NOMO-1 (cell line): ENCODE measurements around the gene TGFBI.

Experiments used
- DNase-seq, 2 experiments: peaks; one replicate each; lab custom pipeline; 2025; ENCODE audit not compliant: unreplicated experiment in 2 of 2; lab: John Stamatoyannopoulos, UW

The TGFBI gene

DNA sequence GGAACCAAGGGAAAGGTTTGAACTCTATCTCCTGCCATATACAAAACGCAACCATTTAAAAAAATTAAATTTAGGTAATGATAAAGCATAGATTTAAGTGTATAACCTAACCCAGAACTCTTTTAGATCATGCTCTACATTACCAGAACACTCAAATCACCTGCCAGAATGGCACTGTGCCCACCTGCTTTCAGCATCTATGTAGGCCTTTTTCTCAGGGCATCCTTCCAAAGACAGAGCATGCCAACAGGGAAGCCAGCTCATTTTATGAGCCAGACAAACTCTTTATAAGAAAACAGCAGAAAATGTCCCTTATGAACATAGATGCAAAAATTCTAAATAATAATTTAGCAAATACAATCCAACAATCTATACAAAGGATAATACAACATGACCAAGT lies 55.9 kb downstream of the TGFBI start:
- no peak for DNase-seq

DNA sequence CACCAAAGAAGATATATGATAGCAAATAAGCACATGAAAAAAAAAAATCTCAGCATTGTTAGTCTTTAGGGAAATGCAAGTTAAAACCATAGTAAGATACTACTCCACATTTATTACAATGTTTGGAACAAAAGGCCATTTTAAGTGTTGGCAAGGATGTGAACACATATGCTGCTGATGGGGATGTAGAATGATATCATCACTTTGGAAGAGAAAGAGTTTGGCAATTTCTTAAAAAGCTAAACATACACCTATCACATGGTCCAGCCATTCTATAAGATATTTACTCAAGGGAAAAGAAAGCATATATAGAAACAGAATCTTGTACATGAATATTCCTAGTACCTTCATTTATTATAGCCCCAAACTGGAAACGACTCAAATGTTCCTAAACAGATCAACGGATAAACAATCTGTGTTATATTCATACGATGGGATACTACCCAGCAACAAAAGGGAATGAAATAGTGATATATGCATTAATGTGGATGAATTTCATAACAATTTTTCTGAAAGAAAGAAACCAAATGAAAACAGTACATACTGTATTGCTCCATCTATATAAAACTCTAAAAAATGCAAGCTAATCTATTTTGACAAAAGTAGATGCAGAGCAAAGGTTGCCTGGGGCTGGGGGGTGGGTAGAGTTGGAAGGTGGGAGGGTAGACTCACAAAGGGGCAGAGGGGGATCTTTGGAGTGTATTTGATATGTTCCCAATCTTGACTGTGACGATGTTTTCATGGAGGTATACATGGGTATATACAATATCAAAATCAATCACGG lies 58.2 kb downstream of the TGFBI start:
- DNase-seq, result no peak

- no peak for DNase-seq
These were observed 59.4 kb downstream of the TGFBI start for GRCh38 chr5:136087961-136088871.

DNA sequence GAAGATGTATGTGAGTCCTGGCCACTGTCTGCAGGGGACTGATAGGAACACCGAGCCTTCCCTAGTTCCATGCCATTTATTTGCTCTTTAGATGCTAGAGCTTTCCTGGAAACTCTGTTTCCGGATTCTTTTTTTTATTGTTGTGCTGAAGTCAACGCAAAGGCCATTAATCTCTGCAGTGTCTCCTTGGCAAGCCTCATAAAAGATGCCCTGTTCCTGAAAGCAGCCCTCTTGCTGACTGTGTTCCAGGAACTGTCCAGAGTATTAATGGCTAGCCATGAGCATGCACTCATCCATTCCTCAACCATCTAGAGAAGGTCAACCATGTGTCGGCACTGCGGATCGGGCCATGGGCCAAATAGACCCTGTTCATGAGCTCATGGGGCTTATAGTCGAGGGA lies 61.0 kb downstream of the TGFBI start:
- no peak for DNase-seq

DNA sequence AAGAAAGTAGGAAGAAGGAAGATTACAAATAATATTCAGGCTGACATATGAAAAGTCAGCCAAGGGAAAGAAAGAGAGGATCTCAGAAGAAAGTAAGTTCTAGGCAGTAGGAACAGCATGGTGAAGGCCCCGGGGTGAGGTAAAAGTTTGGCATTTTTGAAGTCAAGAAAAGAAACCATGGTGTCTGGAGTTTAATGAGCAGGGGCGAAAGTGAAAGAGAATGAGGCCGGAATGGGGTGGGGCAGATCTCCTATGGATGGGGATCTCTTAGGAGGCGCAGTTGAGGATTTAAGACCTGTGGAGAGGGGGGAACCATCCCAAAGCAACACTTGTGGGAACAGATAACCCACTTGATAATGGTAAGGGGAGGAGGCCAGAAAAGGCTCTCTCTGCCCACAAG lies 61.5 kb downstream of the TGFBI start:
- DNase-seq, result no peak

DNA sequence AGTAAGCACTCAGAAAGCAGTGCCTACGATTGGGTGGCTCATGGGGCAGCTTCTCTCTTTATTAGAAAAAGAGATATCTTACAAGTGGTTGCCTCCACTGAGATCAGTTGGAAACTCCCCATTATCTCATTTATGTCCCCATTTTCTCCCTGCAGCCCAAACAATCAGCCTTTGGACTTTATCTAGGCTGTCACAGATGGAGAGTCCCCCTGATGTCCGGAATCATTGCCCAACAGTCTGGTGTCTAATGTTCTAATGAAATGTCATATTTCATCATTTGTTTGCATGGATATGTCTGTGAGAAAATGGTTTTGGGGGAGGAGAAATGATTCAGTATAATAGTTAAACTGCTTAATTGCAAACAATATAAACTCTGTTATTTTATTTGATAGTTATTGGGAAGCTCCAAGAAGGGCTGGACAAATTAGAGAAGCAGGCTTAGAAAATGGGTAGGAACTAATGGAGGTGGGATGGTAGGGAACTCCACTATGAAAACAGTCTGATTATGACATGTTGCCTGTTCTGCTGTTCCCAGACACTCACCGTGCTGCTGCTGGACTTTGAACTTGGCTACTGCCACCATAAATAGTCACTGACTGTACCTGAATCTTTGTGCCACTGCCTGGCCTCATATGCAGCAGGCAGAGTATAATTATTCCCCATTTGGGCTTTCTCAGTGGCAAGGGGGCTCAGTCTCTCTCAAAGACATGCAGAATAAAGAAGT lies 65.6 kb downstream of the TGFBI start:
- DNase-seq, result no peak

DNA sequence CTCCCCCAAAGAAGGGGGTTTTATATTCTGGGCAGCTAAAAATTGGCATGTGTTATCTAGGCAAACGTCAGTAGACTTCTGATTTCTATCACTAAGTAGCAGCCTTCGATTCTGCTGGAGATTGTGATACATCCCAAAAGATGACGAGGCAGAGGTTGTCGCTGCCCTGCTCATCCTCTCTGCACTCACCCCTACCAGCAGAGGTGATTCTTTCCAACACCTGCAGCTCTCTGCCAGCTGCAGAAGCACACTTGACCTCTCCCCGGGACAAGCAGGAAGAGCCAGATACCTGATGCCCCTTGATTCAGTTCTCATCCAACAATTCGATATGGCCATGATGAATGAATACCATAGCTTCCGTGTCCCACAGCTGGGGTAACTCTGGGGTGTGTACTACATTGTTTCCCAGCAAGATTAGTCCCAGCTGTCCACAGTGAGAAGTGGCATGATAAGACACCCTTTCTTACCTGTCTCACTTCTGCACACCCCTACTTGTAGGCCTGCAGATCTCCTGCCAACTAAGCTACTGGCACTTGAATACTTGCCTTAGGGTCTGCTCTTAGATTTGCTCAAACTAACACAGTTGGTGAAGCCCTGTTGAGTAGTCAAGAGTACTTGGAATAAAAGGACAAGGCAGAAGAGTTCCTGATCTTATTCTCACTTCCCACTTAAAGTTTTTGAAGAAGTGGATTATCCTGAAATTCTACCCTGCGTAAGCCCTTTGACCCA lies 66.3 kb downstream of the TGFBI start:
- no peak for DNase-seq

DNA sequence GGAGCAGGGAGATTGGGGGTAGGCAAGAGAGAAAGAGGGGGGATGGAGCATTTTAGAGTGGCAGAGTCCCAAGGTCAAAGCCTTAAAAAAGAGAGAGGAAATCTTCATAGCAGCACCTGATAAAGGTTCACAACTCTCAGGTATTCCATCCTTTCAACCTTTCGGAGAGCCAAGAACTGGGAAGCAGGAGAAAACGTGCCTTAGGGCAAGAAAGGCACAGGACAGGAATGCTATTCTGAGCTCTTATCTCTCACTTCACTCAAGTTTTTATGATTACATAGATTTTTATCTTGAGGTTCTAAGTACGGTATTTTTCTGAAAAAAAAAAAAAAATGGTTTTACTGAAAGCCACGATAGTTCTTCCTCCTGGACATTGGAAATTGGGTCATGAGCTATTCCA lies 69.4 kb downstream of the TGFBI start:
- DNase-seq, result no peak

DNA sequence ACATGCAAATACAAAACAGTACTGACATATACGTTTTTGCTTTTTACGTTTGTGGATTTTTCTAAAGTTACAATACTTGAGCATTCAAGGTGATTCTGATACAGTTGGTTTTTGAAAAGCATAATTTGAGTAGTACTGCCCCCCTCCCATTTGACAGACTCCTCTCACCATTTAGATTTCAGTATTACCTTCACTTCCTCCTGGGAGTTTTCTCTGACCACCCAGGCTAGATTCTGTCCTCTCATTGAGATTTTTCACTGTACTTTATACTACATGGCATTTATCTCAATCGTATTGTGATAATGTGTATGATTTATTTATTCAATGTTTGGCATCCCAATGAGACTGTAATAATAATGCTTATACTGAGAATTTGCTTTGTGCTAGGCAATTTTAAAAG lies 71.1 kb downstream of the TGFBI start:
- DNase-seq, result no peak

- DNase-seq, result no peak
These were observed 73.1 kb downstream of the TGFBI start for GRCh38 chr5:136101884-136102283.

- no peak for DNase-seq
These were observed 74.3 kb downstream of the TGFBI start for GRCh38 chr5:136103118-136103517.

DNA sequence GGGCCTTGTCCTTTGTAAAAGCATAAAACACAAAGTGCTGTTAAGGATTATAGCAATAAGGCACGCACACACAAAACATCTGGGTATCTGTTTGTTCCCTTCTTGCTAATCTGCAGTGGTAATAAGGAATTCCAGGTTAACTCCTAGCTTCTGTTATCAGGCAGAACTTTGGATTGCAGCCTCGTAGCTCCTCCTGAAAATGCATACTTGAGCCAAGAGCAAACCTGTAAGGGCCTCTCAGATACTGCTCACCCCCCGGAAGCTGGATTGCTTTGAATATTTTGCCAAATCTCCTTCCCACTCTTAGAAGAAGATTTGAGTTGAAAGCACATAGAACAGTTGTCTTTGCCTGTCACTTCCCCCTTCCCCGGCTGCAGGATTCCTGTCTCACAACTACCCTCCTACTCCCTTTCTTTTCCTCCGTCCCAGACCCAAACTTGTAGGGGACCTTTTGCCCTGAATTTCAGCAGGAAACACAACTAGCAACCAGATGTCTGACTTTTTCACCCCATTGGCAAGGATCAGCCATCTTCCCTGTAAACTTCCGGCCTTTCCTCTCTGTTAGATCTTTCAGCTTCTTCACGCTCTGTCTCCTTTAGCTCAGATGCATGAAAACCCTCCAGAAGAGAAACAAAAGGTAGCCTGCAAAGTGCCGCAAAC lies 75.6 kb downstream of the TGFBI start:
- DNase-seq, result no peak

- no peak for DNase-seq
These were observed 77.7 kb downstream of the TGFBI start for GRCh38 chr5:136106351-136107031.

DNA sequence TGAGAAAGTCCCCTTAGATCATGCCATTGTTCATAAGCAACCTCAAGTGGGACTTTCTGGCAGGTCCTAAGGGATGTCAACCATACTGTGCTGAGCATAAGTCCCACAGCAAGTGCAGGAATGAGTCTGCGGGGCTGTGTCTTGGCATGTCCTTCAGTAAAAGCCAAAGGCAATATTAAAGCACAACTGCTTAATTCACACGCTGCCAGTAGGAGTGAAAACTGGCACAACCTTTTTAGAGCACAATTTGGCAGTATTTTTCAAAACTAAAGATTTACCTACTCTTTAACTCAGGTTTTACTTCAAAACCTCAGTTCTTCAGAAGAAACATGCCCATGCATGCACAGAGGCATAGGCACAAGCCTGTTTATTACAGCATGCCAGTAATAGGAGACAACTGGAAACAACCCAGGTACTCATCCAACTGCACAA lies 79.4 kb downstream of the TGFBI start:
- no peak for DNase-seq

DNA sequence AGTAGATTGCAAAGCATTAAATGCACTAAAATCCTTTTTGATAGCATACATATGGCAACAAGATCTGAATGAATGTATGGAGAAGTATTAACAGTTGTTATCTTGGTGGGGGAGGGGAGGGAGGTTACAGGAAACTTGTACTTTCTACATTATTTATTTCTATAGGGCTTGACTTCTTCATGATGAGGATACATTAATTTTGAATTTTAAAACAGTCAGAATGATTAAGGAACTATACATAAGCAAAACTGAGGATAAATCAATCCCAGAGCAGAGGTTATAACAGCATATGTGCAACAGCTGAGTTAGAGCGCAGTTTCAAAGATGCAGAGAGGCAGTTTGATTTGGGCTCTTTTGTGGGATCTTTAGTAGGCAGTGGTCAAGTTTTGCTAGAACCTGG lies 80.0 kb downstream of the TGFBI start:
- no peak for DNase-seq

DNA sequence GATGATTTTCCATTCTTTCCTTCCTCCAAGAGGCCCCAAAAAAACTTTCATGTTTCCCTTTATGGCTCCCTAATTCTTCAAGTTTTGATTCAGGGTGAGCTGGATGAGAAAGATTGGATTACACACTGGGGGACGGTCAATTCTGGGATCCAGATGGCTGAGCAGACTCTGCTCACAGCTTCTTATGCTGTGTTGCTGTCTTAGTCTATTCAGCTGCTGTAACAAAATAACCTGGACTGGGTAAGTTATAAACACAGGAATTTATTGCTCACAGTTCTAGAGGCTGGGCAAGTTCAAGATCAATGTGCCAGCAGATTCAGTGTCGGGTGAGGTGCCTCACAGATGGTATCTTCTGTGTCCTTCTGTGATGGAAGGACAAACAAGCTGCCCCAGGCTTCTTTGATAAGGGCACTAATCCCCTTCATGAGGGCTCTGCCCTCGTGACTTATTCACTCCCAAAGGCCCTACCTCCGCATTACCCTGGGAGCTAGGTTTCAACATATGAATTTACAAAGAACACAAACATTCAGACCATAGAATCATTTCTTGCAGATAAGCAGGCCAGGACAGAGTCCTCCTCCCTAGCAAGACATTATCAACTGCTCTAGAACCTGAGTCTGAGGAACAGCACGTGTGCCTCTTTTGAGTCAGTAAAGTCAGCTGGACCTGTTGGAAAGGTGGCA lies 80.8 kb downstream of the TGFBI start:
- DNase-seq, result no peak
